Measurements from ENCODE around the gene HS3ST1. TPM values are rescaled to one million over a fixed set of nuclear protein-coding genes. Genes with fewer than 3 reads are reported as not detected.

HS3ST1 gene
- 4.2 TPM for total RNA-seq
- long read RNA-seq, full-length matches to known transcripts, result 48 of 50 reads
- long read RNA-seq, partial matches to known transcripts, result 0 of 50 reads
- long read RNA-seq, other reads (novel, unspliced or antisense), result 2 of 50 reads

DNA sequence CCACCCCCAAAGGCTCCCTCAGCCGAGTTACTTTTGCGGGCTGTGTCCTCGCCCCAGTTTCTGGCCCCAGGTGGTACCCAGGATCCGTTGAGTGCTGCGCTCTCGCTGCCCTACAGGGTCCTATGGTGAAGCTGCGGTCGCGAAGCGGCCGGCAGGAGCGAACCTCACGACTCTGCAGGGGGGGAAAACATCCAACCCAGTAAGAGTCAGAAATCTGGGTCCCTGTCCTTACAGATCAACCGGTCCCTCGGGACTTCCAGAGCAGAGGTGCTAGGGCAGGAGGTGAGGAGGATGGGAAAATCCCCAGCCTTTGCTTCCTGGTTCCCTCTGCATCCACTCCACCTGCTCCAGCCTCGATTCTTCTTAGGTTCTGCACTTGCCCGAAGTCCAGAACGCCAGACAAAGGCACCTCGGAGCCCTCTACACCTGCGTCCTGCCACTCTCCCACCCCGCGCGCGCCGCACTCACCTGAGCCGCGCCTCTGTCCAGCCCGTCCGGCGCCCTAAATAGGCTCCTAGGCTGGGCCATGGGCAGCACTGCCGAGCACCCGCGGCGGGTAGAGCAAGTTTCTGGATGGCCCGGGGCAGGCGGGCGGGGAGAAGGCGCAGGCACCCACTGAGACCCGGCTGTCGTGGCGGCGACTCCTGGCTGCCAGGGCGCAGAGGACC, at the start of gene HS3ST1:
Gene HS3ST1 (minus strand): TSS at position 664 of the 668 bp plus-strand sequence. CDS start 28,889 bp downstream, outside the sequence.
- DNase-seq (ENCODE audit: low spot score), result no peak

DNA sequence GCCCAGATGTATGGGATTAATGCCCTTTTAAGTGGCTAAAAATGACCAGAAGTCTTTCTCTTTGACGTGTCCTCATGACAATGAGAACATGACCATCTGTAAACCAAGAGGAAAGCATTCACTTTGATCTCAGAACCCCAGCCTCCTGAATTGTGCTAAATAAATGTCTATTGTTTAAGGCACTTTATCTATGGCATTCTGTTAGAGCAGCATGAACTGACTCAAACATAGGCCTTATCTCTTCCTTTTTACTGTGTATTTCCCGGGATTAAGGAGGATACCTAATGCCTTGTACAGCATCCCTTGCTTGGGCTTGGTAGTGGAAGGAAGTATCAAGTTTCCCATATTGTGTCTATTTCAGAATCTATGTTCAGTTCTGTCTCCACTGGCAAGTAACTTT, 47.2 kb upstream of the HS3ST1 start:
- no peak for DNase-seq (ENCODE audit: low spot score)

GRCh38 chr4:11474146-11474545, 45.5 kb upstream of the HS3ST1 start:
- no peak for DNase-seq (ENCODE audit: low spot score)

- DNase-seq (ENCODE audit: low spot score), result no peak
Measured at GRCh38 chr4:11472535-11472934, 43.8 kb upstream of the HS3ST1 start.

- no peak for DNase-seq (ENCODE audit: low spot score)
Measured at GRCh38 chr4:11471618-11472017, 42.9 kb upstream of the HS3ST1 start.

GRCh38 chr4:11471046-11471441, 42.4 kb upstream of the HS3ST1 start:
- no peak for DNase-seq (ENCODE audit: low spot score)

- DNase-seq (ENCODE audit: low spot score), result no peak
Measured at GRCh38 chr4:11470438-11471045, 41.8 kb upstream of the HS3ST1 start.

GRCh38 chr4:11469650-11470437, 41.1 kb upstream of the HS3ST1 start:
- no peak for DNase-seq (ENCODE audit: low spot score)

GRCh38 chr4:11468901-11469300, 40.2 kb upstream of the HS3ST1 start:
- no peak for DNase-seq (ENCODE audit: low spot score)

DNA sequence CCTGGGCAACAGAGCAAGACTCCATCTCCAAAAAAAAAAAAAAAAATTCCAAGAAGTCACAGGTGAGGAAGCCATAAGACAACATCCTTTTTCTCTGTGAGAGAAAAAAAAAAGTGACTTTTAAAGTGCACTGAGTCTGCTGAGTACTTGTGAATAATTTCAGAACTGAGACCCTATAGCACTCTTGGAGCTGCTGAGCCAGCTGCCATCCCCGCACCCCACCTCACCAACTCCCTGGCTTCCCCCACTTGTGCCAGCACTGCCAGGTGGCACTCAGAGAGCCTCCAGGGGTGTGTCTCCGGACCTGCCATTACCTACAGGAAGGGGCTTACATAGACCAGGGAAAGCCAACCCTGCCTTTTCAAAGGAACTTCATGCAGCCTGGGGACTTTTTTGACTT, 39.2 kb upstream of the HS3ST1 start:
- no peak for DNase-seq (ENCODE audit: low spot score)

DNA sequence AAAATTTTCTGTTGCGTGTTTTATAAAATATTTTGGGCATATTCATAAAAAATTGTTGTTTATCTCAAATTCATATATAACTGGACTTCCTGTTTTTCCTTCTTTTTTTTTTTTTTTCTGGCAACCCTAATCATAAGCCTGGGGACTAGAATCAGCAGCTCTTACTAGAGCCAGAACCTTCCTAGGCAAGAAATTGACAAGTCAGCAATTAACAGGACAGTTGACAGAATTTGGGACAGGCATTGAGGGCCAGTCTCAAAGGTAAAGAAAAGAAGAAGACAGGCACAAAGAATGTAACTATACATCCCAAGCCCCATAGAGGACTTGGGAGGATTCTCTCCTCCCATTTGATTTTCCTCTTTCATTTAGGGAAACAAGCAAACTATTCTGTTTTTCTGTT, 35.0 kb upstream of the HS3ST1 start:
- DNase-seq (ENCODE audit: low spot score), result no peak

- no peak for DNase-seq (ENCODE audit: low spot score)
Measured at GRCh38 chr4:11456401-11456800, 27.7 kb upstream of the HS3ST1 start.

- no peak for DNase-seq (ENCODE audit: low spot score)
Measured at GRCh38 chr4:11455201-11455835, 26.6 kb upstream of the HS3ST1 start.

GRCh38 chr4:11451716-11452115, 23.0 kb upstream of the HS3ST1 start:
- DNase-seq (ENCODE audit: low spot score), result no peak

DNA sequence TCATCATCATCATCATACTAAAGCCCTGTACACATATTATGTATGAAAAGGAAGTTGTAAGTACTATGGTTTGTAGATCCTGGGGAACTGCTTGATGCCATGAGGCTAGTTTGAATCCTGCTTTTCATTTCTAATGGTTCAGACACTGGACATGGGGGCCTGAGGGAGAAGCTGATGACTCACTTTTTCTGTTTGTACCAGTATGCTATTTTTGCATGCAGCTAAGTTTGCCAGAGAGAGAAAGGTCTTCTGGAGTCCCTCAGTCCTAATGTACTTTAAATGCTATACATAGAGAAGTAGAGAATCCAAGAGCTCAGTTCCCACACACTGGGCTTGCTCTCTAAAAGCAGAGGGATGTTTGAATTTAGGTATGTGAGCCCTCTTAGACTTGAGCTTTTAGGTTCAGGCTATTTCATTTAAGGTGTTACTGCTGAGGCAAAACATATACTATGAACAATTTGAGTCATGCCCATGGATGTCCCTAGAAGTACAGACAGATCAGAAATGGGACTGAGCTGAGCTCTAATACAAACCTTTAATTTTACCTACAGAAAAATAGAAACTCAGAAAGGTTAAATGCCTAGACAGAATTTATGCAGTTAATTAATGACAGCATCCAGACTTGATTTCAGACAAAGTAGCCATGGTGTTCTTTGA, 17.6 kb upstream of the HS3ST1 start:
- DNase-seq (ENCODE audit: low spot score), result no peak

- DNase-seq (ENCODE audit: low spot score), result no peak
Measured at GRCh38 chr4:11441194-11441556, 12.5 kb upstream of the HS3ST1 start.

DNA sequence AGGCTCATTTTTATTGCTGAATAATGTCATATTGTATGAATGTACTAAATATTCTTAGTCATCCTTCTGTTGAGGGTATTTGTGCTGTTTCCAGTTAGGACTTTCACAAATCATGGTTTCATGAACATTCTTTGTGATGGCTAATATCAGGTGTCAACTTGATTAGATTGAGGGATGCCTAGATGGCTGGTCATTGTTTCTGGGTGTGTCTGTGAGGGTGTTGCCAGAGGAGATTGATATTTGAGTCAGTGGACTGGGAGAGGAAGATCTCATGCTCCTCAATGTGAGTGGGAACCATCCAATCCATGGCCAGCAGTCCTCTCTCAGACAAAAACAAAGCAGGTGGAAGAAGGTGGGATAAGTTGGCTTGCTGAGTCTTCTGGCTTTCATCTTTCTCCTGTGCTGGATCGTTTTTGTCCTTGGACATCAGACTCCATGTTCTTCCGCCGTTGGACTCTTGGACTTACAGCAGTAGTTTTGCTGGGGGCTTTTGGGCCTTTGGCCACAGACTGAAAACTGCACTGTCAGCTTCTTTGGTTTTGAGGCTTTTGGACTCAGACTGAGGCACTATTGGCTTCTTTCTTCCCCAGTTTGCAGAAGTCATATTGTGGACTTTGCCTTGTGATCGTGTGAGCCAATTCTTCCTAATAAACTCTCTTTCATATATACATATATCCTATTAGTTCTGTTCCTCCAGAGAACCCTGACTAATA, 11.9 kb upstream of the HS3ST1 start:
- DNase-seq (ENCODE audit: low spot score), result no peak

- no peak for DNase-seq (ENCODE audit: low spot score)
Measured at GRCh38 chr4:11439836-11440235, 11.1 kb upstream of the HS3ST1 start.

- DNase-seq (ENCODE audit: low spot score), result no peak
Measured at GRCh38 chr4:11438647-11439046, 10.0 kb upstream of the HS3ST1 start.

DNA sequence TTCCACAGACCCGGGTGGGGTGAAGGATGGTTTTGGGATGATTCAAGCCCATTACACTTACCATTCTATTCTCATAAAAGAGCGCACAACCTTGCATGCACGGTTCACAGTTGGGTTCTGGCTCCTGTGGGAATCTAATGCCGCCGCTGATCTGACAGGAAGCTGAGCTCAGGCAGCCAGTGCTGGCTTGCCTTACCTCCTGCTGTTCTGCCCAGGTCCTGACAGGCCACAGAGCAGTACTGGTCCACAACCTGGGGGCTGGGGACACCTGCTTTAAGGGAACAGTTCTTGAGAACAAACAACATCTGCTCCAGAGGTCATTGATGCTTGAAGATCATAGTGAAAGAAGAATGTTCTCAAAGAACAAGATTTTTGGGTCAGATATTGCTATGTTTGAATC, 8.0 kb upstream of the HS3ST1 start:
- no peak for DNase-seq (ENCODE audit: low spot score)

DNA sequence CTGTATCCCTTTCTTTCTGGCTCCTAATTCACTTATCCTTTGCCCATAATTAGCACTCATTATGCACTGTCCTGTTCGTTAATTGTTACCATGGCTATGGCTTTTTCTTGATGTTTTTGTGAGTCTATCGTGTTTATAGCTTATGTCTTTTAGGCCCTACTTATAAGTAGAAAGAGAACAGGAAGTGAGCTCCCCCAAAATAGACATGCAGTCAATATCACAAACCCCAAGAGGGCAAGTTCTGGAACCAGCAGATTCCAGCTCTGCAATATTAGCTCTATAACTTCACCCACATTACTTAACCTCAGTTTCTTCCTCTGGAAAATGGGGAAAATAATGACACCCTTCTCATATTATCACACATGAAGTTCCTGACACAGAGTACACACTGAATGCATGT, 7.4 kb upstream of the HS3ST1 start:
- DNase-seq (ENCODE audit: low spot score), result no peak
